HG03442 (cell line): ENCODE measurements around the gene FCN2.
A peak's percentile ranks its signal among the peaks of the same experiment; 100 is the strongest.
"Not testable (repeated sequence)": the region's sequence is repeated elsewhere in the genome, so short reads cannot be mapped to it uniquely, and the experiment has no call there.

Source experiments
- ATAC-seq: cut with Tn5 transposase; IDR thresholded peaks from one replicate; pipeline ENCODE4 v1.9.1; 2021; ENCODE audit warnings: mild to moderate bottlenecking, moderate library complexity; ENCODE audit not compliant: unreplicated experiment

Gene FCN2

GRCh38 chr9:134847138-134847537, 33.5 kb upstream of the FCN2 start:
- no peak for ATAC-seq

GRCh38 chr9:134847752-134848432, 32.7 kb upstream of the FCN2 start:
- no peak for ATAC-seq

GRCh38 chr9:134848504-134848903, 32.1 kb upstream of the FCN2 start:
- ATAC-seq: no peak

GRCh38 chr9:134850611-134851010, 30.0 kb upstream of the FCN2 start:
- ATAC-seq: no peak

- no peak for ATAC-seq
These were observed 29.6 kb upstream of the FCN2 start for GRCh38 chr9:134851020-134851419.

- ATAC-seq: no peak
These were observed 27.5 kb upstream of the FCN2 start for GRCh38 chr9:134852906-134853654.

GRCh38 chr9:134853893-134854292, 26.7 kb upstream of the FCN2 start:
- ATAC-seq: no peak

GRCh38 chr9:134854541-134854981, 26.0 kb upstream of the FCN2 start:
- ATAC-seq: no peak

GRCh38 chr9:134855231-134855899, 25.2 kb upstream of the FCN2 start:
- ATAC-seq: no peak

GRCh38 chr9:134855900-134856377, 24.7 kb upstream of the FCN2 start:
- ATAC-seq: no peak

GRCh38 chr9:134857451-134857850, 23.2 kb upstream of the FCN2 start:
- ATAC-seq: not testable (repeated sequence)

GRCh38 chr9:134858051-134858841, 22.4 kb upstream of the FCN2 start:
- ATAC-seq: peak; percentile 80

- no peak for ATAC-seq
These were observed 20.1 kb upstream of the FCN2 start for GRCh38 chr9:134860510-134860909.

GRCh38 chr9:134861595-134862334, 18.8 kb upstream of the FCN2 start:
- ATAC-seq: no peak

GRCh38 chr9:134863306-134863902, 17.2 kb upstream of the FCN2 start:
- no peak for ATAC-seq

GRCh38 chr9:134863941-134864820, 16.4 kb upstream of the FCN2 start:
- no peak for ATAC-seq

- ATAC-seq: no peak
These were observed 15.8 kb upstream of the FCN2 start for GRCh38 chr9:134864821-134865190.

GRCh38 chr9:134867917-134868750, 12.5 kb upstream of the FCN2 start:
- no peak for ATAC-seq
